Measurements from ENCODE around the gene LOXL1.

DNA sequence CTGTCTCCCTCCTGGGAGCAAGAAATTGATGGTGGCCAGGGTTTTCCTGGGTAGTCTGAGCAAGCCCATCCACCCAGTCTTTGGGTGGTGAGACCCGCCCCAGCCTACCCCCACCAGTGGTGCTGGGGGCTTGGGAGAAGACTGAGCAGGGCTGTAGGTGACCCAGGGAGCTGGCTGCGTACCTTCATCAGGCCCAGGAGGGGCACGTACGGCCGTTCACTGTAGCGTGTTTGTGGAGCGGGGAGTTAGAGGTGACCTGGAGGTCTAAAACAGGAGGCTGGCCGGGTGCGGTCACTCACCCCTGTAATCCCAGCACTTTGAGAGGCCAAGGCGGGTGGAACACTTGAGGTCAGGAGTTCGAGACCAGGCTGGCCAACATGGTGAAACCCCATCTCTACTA is 11.5 kb downstream of the LOXL1 start:
- TF ChIP-seq CTCF (IDR thresholded peaks at IDR 0.05), result no peak
- no peak for TF ChIP-seq POLR2A (IDR thresholded peaks at IDR 0.05)

Data from prostate gland (tissue), 2 donors.